HG03045 (cell line): ENCODE data around the gene EPHA6.
"Not testable (repeated sequence)": the region's sequence is repeated elsewhere in the genome, so short reads cannot be mapped to it uniquely, and the experiment has no call there.

Source experiments
- ATAC-seq: cut with Tn5 transposase; IDR thresholded peaks from one replicate; pipeline ENCODE4 v1.9.1; 2021; ENCODE audit warnings: mild to moderate bottlenecking, moderate library complexity; ENCODE audit not compliant: unreplicated experiment

The EPHA6 gene

DNA sequence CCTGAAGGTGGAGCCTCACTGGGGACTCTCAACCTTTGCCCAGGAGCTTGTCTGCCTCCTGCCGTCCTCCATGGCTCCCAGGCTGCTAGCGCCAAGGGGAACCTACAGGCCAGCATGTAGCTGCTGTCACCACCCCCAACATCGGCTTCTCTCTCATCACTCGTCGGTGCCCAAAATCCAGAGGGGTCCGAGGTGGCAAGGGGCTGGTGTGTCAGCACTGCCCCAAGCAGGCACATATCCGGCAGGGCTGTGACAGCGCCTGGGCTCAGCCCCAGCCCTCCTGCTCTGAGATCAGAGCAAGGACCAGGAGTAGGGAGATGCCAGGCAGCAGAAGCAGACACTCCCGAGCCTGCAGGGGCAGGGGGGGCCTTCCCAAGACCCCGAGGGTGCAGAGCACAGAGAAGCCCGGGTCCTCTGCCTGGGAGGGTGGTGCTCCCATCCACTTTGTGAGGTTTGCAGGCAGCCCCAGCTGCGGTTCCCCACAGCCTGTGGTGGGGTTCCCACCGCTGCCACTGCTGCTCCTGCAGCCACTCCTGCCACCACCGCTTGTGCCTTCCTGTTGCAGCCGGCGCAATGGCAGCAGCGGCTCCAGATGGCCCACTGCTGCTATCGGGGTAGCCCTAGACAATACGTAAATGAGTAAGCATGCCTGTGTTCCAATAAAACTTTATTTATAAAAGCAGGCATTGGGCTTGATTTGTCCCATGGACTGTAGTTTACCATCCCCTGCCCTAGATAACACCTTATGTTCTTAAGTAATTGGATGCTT lies 451.0 kb downstream of the EPHA6 start:
- no peak for ATAC-seq

GRCh38 chr3:97269202-97269601 lies 454.8 kb downstream of the EPHA6 start:
- no peak for ATAC-seq

- not testable (repeated sequence) for ATAC-seq
Observed at GRCh38 chr3:97276879-97277550, 462.6 kb downstream of the EPHA6 start.

GRCh38 chr3:97277708-97278107 lies 463.3 kb downstream of the EPHA6 start:
- ATAC-seq, result no peak

- no peak for ATAC-seq
Observed at GRCh38 chr3:97278506-97278905, 464.1 kb downstream of the EPHA6 start.

GRCh38 chr3:97291901-97292300 lies 477.5 kb downstream of the EPHA6 start:
- ATAC-seq, result no peak

DNA sequence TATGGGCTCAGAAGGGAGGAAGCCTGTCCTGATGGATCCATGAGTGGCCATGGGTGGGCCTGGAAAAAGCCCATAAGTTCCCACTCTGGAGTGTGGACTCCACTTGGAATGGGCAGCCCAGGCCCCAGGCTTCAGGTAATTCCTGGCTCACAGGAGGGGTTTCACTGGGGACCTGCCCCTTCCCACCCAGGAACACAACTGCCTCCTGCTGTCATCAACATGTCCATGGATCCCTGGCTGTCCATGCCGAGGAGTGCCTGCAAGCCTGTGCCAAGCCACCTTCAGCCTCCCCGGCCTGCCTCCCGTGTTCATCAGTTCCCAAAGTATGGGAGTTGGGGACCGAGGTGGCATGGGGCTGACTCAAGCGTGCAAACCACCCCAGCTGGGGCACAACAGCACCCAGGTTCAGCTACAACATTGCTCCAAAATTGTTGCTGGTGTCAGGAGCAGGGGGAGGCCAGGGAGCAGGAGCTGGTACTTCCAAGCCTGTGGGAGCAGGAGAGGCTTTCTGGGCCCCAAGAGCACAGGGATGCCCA lies 479.3 kb downstream of the EPHA6 start:
- no peak for ATAC-seq

- ATAC-seq, result no peak
Observed at GRCh38 chr3:97297032-97297431, 482.6 kb downstream of the EPHA6 start.

DNA sequence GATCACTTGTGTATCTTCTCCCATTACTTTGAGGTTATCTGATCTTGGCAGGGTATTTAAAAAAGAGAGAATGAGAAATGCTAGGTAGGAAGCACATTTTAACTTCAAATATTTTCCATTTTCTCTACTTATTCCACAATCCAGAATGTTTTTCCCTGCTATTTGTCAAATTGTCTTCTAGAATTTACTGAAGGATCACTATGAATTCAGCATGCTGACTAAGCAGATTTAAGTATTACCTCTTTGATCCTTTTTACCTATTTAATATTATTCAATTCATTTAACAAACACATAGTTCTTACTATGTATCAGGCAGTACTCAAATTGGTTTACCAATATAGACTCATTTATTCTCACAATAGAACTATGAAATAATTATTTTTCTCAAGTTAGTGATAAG lies 486.7 kb downstream of the EPHA6 start:
- ATAC-seq, result no peak

- no peak for ATAC-seq
Observed at GRCh38 chr3:97306226-97306625, 491.8 kb downstream of the EPHA6 start.

DNA sequence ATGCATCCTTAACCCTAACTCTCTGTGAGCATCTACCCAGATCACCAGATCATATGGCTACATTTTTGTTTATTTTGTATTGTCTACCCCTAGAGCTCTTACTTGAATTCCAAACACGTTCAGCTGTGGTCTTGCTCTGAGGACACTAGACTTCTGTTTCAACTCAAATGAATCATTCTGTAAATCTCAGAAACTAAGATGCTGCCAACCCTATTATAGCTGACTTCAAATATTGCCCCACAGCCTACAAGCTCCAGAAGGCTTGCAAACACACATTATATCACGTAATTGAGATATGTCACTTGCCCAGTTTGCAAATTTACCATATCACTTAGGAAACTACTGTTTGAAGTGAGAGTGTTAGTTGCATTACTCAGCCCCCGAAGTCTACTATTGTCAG lies 524.0 kb downstream of the EPHA6 start:
- ATAC-seq, result no peak

DNA sequence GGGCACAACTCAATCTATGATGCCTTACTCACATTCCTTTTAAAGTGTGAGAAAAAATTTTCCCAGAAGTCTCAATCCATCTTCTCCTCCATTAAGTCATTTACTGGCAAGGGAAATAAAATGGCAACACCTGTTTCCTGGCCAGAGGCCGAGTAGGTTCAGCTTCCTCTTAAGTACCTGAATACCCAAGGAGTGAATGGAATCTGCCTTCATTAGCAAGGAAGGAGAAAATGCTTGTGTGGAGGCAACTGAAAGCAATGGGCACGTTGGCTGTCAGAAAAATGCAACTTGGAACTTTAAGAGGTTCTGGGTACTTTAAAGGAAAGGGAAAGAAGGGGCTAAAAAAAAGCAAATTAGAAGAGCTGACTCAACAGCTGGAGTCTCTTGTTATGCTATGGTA lies 526.5 kb downstream of the EPHA6 start:
- no peak for ATAC-seq

- ATAC-seq, result no peak
Observed at GRCh38 chr3:97347780-97348179, 533.4 kb downstream of the EPHA6 start.

DNA sequence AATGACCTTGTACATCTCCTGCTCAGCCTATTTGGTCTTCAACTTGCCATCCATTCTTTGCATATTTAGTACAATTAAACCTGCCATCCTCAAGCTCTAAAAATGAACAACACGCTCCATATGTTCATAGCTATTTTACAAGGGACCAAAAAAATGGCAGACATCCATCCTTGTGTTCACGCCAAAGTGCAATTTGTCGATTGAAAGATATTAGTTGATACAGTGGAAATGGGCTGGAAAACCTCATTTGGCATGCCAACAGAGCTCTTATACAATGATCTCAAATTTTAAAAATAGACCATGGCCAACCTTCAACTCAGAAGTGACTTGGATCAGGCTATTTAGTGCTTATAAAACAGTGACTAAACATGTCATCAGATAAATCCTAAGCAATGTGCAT lies 536.6 kb downstream of the EPHA6 start:
- ATAC-seq, result no peak

DNA sequence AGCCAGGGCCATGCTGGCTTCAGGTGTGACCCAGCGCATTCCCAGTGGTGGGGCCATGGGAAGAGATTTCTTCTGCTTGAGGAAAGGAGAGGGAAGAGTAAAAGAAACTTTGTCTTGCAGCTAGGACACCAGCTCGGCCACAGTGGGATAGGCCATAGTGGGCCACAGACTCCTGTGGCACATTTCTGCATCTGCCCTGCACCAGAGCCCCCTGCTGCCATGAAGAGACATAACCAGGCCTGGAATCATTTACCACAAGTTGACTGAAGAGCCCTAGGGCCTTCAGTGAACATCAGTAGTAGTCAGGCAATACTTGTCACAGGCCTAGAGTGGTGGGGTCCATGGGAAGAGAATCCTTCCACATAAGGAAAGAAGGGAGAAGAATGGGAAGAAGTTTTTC lies 538.8 kb downstream of the EPHA6 start:
- ATAC-seq, result no peak

DNA sequence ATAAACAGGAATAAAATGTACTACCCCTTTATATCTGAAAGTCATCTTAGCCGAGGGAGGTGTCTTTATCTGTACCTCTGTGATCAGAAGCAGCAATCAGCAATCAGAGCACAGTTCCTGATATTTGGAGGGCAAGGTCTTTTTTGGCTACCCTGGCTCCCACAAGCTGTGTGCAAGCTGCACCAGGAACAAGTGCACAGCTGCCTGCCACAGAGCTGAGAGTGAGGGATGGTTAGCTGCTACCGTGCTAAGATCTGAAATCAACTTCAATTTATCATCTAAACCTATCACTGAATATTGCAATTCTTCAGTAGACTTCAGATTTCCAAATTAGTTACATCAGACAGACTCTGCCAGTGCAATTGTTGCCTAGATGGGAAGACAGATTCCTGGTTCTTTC lies 545.6 kb downstream of the EPHA6 start:
- ATAC-seq, result no peak

GRCh38 chr3:97360804-97361203 lies 546.4 kb downstream of the EPHA6 start:
- no peak for ATAC-seq

- no peak for ATAC-seq
Observed at GRCh38 chr3:97384583-97384982, 570.2 kb downstream of the EPHA6 start.

- ATAC-seq, result no peak
Observed at GRCh38 chr3:97388774-97389173, 574.4 kb downstream of the EPHA6 start.

- ATAC-seq, result no peak
Observed at GRCh38 chr3:97389936-97390335, 575.5 kb downstream of the EPHA6 start.

GRCh38 chr3:97391167-97391566 lies 576.8 kb downstream of the EPHA6 start:
- no peak for ATAC-seq

DNA sequence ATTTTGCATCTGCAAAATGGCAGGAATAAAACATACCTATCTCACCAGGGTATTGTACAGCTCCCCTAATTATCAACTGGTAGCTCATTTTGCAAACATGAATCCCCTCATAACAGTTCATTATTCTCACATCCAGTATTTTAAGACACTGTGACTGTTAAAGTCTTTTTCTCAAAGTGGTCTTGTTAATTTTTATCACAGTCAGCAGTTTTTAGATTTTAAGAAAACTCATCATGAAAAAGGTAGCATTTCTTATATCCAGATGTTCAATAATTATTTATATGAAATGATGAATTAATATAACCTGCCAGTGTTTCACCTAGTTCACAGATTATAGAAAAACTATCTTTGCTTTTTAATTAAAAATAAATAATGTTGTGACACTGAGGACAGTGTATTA lies 595.2 kb downstream of the EPHA6 start:
- ATAC-seq, result no peak
